Measurements from ENCODE around the gene RAB37. TPM values are rescaled to one million over a fixed set of nuclear protein-coding genes. Genes with fewer than 3 reads are reported as not detected.
A peak's percentile ranks its signal among the peaks of the same experiment; 100 is the strongest.

Gene RAB37
- total RNA-seq, 1 donor: not detected

DNA sequence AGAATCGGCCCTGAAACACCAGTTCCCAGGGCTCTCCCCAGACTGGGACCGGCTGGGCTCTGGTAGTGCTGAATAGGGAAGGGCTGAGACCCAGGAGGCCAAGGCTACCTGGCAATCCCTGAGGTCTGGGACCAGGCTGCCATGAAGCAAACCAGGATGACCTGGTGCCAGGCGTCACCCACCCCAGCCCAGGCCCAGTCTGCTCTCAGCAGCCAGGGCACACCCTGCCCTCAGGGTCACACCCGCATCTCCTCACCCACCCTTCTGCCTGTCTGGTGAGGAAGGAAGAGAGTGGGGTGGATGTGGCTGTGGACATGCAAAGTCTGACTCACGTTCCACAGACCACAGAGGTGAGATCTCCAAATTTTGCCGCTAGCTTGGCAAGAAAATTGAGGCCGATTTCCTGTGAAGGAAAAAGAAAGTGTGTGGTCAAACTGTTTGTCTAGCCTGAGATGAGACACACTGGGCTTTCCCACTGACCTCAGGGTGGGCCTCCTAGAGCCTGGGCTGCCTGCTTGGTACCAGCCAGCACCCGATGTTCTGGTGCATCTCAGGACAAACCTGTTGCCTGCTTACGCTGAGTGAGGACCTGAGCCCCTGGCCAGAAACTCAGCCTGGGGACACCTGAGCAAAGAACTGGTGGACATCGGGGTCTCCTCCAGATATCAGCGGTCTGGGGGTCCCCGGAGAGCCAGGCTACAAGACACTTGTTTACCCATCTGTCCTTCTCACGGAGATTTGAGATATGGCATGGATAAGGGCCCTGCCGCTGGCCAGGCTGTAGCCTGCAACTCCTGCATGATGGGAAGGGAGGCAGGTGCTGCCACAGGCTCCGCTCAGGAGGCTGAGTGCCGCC is 6.3 kb upstream of the RAB37 start:
- TF ChIP-seq, protein P1, sequence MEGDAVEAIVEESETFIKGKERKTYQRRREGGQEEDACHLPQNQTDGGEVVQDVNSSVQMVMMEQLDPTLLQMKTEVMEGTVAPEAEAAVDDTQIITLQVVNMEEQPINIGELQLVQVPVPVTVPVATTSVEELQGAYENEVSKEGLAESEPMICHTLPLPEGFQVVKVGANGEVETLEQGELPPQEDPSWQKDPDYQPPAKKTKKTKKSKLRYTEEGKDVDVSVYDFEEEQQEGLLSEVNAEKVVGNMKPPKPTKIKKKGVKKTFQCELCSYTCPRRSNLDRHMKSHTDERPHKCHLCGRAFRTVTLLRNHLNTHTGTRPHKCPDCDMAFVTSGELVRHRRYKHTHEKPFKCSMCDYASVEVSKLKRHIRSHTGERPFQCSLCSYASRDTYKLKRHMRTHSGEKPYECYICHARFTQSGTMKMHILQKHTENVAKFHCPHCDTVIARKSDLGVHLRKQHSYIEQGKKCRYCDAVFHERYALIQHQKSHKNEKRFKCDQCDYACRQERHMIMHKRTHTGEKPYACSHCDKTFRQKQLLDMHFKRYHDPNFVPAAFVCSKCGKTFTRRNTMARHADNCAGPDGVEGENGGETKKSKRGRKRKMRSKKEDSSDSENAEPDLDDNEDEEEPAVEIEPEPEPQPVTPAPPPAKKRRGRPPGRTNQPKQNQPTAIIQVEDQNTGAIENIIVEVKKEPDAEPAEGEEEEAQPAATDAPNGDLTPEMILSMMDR (IDR thresholded peaks at IDR 0.05; ENCODE audit: insufficient read depth, low read depth, low read length): no peak
- no peak for DNase-seq (ENCODE audit: low read depth)
- no peak overlapping the region for H3K4me3 ChIP-seq (ENCODE audit: low read depth, low read length)

DNA sequence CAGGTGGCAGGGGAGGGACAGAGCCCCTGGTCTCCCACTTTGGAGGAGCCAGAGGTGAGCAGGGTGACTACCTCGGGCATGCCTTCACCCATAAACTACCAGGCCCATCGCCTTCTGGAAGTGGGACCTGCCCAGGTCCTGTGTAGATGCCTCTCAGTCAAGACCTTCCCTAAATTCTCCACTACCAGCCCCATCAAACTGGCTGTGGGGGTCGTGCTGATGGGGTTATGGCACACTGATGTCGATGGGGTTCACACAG is 5.8 kb upstream of the RAB37 start:
- DNase-seq (ENCODE audit: low read depth): no peak
- H3K4me3 ChIP-seq (ENCODE audit: low read depth, low read length): no peak overlapping the region

DNA sequence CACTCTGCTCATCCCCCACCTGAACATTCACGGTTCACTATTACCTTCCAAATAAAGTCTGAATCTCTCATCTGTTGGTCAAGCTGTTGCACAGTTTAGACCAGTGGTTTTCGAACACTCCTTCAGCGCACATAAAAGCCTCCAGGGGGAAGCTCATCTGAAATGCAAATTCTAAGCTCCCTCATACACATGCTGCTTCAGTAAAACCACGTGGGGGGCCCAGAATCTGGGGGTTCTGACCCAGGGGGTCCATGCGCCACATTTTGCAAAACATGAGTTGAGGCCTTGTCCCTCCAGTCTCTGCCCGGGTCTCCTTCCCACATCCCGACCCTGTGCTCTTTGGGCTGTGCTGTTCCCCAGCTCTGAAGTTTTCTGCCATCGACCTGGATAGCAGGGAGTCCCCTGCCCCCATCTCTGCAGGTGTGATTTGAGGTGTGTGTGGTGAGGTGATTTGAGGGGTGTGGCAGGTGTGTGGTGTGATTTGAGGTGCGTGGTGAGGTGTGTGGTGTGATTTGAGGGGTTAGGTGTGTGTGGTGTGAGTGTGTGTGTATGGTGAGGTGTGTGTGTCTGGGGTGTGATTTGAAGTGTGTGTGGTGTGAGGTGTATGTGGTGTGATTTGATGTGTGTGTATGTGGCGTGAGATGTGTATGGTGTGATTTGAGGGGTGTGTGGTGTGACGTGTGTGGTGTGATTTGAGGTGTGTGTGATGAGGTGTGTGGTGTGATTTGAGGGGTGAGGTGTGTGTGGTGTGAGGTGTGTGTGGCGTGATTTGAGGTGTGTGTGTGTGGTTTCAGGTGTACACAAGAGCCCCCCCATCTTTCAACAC is 4.8 kb upstream of the RAB37 start:
- TF ChIP-seq, protein P1 (IDR thresholded peaks at IDR 0.05; ENCODE audit: insufficient read depth, low read depth, low read length): no peak
- no peak overlapping the region for H3K4me3 ChIP-seq (ENCODE audit: low read depth, low read length)
- DNase-seq (ENCODE audit: low read depth): no peak

More for the DNA sequence above, 5.8 kb upstream of the RAB37 start:
- TF ChIP-seq, protein P1 (IDR thresholded peaks at IDR 0.05; ENCODE audit: insufficient read depth, low read depth, low read length): no peak

DNA sequence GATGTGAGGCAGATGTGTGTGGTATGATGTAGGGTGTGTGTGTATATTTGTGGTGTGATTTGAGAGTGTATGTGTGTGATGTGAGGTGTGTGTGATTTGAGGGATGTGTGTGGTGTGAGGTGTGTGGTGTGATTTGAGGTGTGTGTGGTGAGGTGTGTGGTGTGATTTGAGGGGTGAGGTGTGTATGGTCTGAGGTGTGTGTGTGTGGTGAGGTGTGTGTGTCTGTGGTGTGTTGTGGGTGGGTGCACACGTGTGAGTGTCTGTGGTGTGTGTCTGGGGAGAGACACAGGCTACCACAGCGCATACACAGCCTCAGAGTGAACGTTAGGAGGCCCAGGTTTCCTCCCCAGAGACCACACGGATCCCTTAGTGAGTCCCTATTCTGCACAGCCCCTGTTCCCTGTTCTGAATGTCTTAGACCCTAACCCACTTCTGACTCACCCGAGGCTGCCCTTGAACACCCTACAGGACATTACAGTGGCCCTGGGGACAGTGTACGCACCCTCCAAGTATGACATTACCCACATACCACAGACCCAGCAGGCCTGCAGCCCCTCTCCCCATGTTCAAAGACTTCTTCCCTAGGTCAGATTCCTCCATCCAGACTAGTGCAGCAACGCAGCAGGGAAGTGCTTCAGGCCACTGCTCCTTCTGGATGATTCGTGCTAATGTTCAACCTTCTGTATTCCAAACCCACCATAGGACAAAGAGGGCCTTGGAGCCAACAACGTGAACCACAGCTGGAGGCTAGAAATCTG is 3.5 kb upstream of the RAB37 start:
- TF ChIP-seq, protein P1 (IDR thresholded peaks at IDR 0.05; ENCODE audit: insufficient read depth, low read depth, low read length): no peak
- DNase-seq (ENCODE audit: low read depth): no peak
- no peak overlapping the region for H3K4me3 ChIP-seq (ENCODE audit: low read depth, low read length)

DNA sequence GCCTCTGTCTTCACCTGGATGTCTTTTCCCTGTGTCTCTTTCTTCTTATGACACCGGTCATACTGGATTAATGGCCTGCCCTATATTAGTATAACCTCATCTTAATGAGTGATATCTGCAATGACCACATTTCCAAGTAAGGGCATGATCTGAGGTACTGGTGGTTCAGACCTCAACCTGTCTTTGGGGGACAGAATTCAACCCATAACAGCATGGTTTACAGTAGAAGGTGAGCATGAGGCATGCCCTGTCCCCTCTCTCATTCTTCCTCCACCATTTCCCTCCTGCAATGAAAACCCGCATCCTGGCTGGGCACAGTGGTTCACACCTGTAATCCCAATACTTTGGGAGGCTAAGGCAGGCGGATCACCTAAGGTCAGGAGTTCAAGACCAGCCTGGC is 2.8 kb upstream of the RAB37 start:
- TF ChIP-seq, protein P1 (IDR thresholded peaks at IDR 0.05; ENCODE audit: insufficient read depth, low read depth, low read length): no peak
- no peak overlapping the region for H3K4me3 ChIP-seq (ENCODE audit: low read depth, low read length)
- DNase-seq (ENCODE audit: low read depth): no peak

DNA sequence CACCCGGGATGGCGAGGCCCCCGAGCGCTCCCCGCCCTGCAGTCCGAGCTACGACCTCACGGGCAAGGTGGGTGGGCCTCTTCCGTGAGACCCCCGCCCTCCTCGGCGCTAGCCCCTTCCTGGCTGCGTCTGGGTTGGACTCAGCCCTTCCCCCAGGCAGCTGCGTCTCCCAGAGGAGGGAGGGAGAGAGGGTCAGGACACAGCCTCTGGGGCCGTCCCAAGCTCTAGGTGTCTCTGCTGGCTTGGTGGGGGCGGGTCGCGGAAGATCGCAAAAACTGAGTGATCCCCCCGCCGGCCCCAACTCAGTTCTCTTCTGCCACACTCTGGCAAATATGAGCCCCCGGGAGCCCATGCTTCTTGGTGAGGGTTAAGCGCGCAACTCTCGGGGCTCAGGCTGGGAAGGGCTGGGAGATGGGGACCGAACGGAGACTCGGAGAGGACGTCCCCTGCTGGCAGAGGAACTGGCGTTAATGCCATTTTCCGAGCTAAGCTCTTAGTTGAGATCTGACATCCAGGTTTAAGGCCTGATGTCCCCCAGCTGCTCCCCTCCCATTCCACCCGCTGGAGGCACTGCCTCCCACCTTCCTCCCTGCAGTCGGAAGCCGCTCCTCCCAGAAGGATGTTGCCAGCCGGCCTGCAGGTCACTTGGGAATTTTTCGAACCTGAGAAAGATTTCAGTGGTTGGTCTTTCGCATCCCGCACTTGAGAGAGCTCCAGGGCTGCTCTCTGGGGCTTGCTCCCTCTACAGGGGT is 419 bp downstream of the RAB37 start:
- H3K4me3 ChIP-seq (ENCODE audit: low read depth, low read length): peak overlapping the region; percentile 39
- DNase-seq (ENCODE audit: low read depth): no peak
- TF ChIP-seq, protein P1 (IDR thresholded peaks at IDR 0.05; ENCODE audit: insufficient read depth, low read depth, low read length): peak; percentile 39

All from fibroblast of villous mesenchyme (primary cell).